Measurements from ENCODE around the gene BAMBI. TPM values are rescaled to one million over a fixed set of nuclear protein-coding genes. Genes with fewer than 3 reads are reported as not detected.

The BAMBI gene
- total RNA-seq, 1 experiment from 2014 or later, result 6.2 TPM

- no peaks in the 10 kb centered on the region for H4K20me1 ChIP-seq (ENCODE audit: insufficient read depth)
- H3K9me3 ChIP-seq (ENCODE audit: control insufficient read depth in 1 of 2, insufficient read depth in 1 of 2, low read depth in 1 of 2, low read length in 2 of 2), result no peaks in the 10 kb centered on the region
- no peak overlapping the region for H3K4me2 ChIP-seq (ENCODE audit: low read length)
- H3K9ac ChIP-seq (ENCODE audit: low read length), result no peak overlapping the region
- RAD21 ChIA-PET (ENCODE audit: low non-redundant PET in 1 of 2, low total read pairs in 2 of 2, uncharacterized antibody in 2 of 2, unreplicated experiment in 2 of 2), result no interaction called here
- H3K27me3 ChIP-seq (ENCODE audit: insufficient read depth, low read length), result no peaks in the 10 kb centered on the region
- no peaks in the 10 kb centered on the region for H3K79me2 ChIP-seq (ENCODE audit: insufficient read depth, low read length)
- no TSS peak for BruUV-seq (replicated peaks)
- CTCF ChIA-PET, result no interaction called here
- POLR2A ChIA-PET, result no interaction called here
- ATAC-seq, result no peak
- no peak overlapping the region for H3K27ac ChIP-seq (ENCODE audit: low read depth, low read length)
- no peaks in the 10 kb centered on the region for H3K9me2 ChIP-seq (ENCODE audit: insufficient read depth)
- intact Hi-C loops (cut with micrococcal nuclease), result no loop called here
- no peak overlapping the region for H3K4me3 ChIP-seq (replicated peaks in 1 of 2; ENCODE audit: low read depth in 1 of 2, low read length in 2 of 2)
- TF ChIP-seq SP1 (IDR thresholded peaks at IDR 0.05; ENCODE audit: low read depth), result no peak
- peaks cover 0 to 5% of the 10 kb centered on the region in 2 experiments; a peak in 1 of 4 replicates for H3K4me1 ChIP-seq (ENCODE audit: control insufficient read depth in 1 of 2, insufficient read depth in 2 of 2, low read length in 2 of 2)
- no peak for DNase-seq (ENCODE audit: low read depth, low spot score)
- H2AFZ ChIP-seq (ENCODE audit: low read depth, low read length, poor library complexity, severe bottlenecking), result no peak overlapping the region
- H3K36me3 ChIP-seq (ENCODE audit: control insufficient read depth in 1 of 2, insufficient read depth in 2 of 2, low read length in 2 of 2), result no peaks in the 10 kb centered on the region
Observed at GRCh38 chr10:28669227-28670173, 7.8 kb upstream of the BAMBI start.

- Histone ChIP-seq H3K27ac (ENCODE audit: low read depth, low read length) (no peak overlapping the region), H3K27me3 (ENCODE audit: insufficient read depth, low read length) (peaks cover 6% of the 10 kb centered on the region; the same call in 1 of the 2 replicates), H3K4me2 (ENCODE audit: low read length) (no peak overlapping the region), H3K9me2 (ENCODE audit: insufficient read depth) (no peaks in the 10 kb centered on the region), H4K20me1 (ENCODE audit: insufficient read depth) (no peaks in the 10 kb centered on the region), H3K79me2 (ENCODE audit: insufficient read depth, low read length) (peaks cover 17% of the 10 kb centered on the region), H3K4me3 (replicated peaks in 1 of 2; ENCODE audit: low read depth in 1 of 2, low read length in 2 of 2) (no peak overlapping the region), H3K9ac (ENCODE audit: low read length) (no peak overlapping the region), H3K36me3 (ENCODE audit: control insufficient read depth in 1 of 2, insufficient read depth in 2 of 2, low read length in 2 of 2) (no peaks in the 10 kb centered on the region), H3K9me3 (ENCODE audit: control insufficient read depth in 1 of 2, insufficient read depth in 1 of 2, low read depth in 1 of 2, low read length in 2 of 2) (no peaks in the 10 kb centered on the region), H2AFZ (ENCODE audit: low read depth, low read length, poor library complexity, severe bottlenecking) (no peak overlapping the region), H3K4me1 (ENCODE audit: control insufficient read depth in 1 of 2, insufficient read depth in 2 of 2, low read length in 2 of 2) (peaks cover 5 to 25% of the 10 kb centered on the region in 2 experiments)
- intact Hi-C loops (cut with micrococcal nuclease), result loop anchor here (5.0 kb wide), 1 partner anchor 458 kb away; no protein-coding TSS in a partner anchor
- BruUV-seq (replicated peaks), result no TSS peak
- TF ChIP-seq ELF1 (IDR thresholded peaks at IDR 0.05; ENCODE audit: borderline replicate concordance, low read depth) (no peak), ZFX (IDR thresholded peaks at IDR 0.05) (no peak)
- TF ChIP-seq, protein P1, sequence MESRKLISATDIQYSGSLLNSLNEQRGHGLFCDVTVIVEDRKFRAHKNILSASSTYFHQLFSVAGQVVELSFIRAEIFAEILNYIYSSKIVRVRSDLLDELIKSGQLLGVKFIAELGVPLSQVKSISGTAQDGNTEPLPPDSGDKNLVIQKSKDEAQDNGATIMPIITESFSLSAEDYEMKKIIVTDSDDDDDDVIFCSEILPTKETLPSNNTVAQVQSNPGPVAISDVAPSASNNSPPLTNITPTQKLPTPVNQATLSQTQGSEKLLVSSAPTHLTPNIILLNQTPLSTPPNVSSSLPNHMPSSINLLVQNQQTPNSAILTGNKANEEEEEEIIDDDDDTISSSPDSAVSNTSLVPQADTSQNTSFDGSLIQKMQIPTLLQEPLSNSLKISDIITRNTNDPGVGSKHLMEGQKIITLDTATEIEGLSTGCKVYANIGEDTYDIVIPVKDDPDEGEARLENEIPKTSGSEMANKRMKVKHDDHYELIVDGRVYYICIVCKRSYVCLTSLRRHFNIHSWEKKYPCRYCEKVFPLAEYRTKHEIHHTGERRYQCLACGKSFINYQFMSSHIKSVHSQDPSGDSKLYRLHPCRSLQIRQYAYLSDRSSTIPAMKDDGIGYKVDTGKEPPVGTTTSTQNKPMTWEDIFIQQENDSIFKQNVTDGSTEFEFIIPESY (IDR thresholded peaks at IDR 0.05; ENCODE audit: extremely low read depth, insufficient replicate concordance, low read length), result no peak
- TF ChIP-seq, protein P2, sequence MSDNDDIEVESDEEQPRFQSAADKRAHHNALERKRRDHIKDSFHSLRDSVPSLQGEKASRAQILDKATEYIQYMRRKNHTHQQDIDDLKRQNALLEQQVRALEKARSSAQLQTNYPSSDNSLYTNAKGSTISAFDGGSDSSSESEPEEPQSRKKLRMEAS (IDR thresholded peaks at IDR 0.05), result no peak
- DNase-seq (ENCODE audit: low read depth, low spot score), result no peak
- ATAC-seq, result no peak
- RAD21 ChIA-PET (ENCODE audit: low non-redundant PET in 1 of 2, low total read pairs in 2 of 2, uncharacterized antibody in 2 of 2, unreplicated experiment in 2 of 2), result no interaction called here
- CTCF ChIA-PET, result interaction anchor here (2.0 kb wide), 1 partner anchor 11 kb away, joined by 5 read pairs; no protein-coding TSS in a partner anchor
- POLR2A ChIA-PET, result no interaction called here
Observed at GRCh38 chr10:28674782-28675181, 2.5 kb upstream of the BAMBI start.
